HuH-7 (cell line): ENCODE measurements around the gene PRKCA.
"Not testable (repeated sequence)": the region's sequence is repeated elsewhere in the genome, so short reads cannot be mapped to it uniquely, and the experiment has no call there.

Experiments
- DNase-seq: peaks from one replicate; pipeline ENCODE4 v3.0.0; 2011; ENCODE audit warnings: low spot score

PRKCA gene

DNA sequence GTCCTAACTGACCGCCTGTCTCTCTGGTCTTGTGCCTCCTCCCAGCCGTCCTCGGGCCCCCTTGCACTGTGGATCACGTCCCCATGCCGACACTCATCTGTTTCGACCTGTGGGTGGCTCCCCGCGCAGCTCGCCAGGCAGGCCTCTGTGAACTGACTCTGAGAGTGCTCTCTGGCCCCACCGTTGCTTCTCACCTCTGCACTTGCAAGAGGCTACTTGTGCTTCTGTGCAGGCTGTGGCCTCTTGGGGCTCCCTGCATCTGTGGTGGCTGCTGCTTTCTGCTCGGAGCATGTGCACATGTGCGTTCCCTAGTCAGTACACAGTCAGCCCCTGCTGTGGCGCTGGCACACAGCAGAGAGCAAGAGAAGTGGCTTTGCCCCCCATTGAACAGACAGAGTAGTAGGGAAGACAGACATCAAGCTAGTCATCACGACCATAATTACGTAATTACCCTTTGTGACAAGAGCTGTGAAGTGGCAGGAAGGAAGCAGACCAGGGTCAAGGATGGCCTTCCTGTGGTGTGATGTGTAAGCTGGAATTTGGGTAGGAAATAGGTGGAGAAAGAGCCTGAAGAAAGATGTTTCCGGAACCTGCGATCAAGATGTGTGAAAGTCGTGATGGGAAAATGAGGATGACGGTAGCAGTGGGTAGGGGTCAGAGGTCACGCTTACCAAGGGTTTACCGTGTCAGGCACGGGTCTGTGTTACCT, 276.5 kb downstream of the PRKCA start:
- DNase-seq, result no peak

DNA sequence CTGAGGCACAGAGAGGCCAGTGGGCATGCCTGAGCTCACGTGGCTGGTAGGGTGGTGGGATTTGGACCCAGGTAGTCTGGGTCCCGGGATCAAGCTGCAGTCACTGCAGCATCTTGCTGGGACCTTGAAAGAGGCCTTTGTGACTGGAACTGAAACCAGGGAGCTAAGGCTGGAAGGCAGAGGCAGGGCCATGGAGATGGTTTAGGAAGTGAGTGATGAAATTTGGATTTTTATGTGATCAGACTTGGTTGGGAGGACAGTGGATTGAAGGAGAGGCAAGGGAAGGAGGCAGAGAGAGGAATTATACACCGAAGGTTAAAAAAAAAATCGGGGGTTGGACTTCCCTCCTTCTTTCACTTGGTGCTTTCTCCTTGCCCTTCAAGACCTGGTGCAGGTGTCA, 277.1 kb downstream of the PRKCA start:
- DNase-seq, result no peak

DNA sequence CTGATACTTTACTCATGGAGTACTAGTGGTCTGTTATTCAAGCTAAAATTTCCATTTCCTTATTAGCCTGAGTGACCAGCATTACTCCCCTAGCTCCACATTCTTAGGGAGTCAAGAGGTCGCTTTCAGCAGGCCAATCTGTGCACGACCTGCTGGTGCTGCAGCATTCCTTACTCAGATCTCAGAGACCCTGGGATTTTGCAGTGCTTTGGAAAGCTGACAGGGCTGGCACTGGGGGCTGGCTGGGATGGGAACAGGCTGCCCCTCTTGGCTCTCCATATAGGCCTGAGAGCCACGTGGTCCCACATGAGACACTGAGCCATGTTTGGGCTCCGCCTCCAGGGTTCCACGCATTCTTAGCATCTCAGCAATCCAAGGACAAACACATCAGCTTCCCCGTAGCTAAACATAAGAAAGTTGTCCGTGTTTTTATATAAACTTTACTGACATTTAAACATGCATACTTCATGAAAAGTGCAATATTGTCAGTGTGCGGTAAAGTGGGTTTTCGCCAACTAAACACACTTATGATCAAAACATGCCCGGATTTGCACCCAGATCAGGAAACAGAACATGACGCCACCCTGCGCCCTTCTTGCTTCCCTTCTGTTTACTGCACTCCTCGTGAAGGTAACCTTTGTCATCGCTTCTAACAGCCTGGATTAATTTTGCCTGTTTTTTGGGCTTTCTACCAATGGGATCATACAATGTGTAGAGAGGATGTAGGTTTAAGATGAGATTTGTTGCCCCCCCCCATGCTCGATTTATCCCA, 278.0 kb downstream of the PRKCA start:
- no peak for DNase-seq

DNA sequence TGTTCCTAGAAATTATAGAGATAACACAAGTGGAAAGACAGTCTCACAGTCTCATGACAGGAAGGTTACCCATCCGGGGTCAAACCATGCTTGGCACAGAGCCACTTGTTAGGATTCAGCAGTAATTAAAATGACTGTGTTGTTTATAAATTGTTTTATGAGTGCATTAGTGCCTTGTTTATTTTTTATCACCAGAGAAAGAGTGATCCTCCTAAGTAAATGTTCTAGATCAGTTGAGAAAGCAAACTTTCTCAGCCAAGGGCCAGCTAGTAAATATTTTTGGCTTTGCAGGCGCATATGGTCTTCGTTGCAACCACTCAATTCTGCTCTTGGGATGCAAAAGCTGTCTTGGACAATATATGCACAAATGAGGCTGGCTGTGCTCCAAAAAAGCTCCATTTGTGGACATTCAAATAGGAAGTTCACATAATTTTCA, 278.6 kb downstream of the PRKCA start:
- DNase-seq, result no peak

DNA sequence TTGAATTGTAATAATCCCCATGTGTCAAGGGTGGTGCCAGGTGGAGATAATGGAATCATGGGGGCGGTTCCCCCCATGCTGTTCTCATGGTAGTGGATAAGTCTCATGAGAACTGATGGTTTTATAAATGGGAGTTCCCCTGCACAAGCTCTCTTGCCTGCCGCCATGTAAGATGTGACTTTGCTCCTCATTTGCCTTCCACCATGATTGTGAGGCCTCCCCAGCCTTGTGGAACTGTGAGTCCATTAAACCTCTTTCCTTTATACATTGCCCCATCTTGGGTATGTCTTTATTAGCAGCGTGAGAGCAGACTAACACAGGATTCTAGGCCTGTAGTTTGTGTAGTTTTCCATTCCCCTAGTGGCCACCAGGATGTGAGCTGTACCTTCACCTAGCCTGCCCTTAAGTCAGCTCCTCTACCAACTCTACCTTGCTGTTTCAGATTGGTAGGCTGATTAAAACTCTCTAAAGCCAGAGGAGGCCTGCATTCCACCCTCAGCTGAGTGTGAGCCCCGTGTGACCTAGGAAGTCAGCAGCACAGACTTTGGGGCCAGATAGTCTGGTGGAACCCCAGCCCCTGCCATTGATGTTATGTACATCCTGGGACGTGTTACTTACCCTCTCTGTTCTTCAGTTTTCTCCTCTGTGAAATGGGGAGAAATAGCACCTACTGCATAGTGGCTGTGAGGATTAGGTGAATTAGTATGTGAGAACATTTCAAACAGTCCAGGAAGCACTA, 280.1 kb downstream of the PRKCA start:
- no peak for DNase-seq

DNA sequence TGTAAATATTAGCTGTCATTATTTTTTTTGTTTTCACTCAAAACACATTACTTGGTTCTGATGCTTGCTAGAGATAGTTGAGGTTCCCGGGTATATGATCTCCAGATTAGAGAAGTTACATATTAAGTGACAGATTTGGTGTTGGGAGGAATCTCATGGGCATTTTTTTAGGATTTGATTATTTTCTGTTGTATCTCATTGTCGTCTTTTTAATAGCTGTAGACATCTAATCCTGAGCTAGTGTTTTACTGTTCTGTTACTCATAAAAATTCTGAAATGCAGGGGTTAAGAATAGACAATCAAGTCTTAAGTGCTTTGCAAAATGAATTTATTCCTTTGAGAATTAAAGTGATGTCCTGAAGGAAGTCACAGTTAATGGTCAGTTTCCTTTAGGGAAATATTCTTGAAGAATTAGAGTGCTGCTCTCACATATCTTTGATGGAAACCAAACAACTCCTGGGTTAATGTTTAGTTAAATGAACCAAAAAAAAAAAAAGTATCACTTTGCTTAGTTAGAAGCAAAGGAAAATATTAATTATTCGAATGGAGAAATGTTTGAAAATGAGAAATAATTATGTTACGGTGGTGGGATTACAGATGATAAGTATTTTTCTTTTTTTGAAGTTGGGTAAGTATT, 280.8 kb downstream of the PRKCA start:
- no peak for DNase-seq

DNA sequence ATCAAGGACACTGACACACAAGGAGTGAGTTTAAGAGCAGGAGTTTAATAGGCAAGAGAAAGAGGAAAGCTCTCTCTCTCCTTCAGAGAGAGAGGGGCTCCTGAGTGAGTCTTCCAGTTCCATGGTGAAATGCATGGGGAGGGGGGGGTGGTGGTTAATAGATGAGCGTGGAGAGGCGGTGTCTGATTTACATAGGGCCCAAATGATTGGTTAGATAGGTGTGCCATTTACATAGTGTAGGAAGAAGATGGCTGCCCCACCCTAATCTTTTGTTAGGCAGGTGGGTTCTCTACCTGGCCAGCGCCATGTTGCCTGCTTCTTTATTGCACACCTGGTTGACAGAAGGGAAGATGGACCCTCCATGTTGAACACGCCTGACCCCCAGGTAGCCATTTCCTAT, 282.5 kb downstream of the PRKCA start:
- DNase-seq, result no peak

DNA sequence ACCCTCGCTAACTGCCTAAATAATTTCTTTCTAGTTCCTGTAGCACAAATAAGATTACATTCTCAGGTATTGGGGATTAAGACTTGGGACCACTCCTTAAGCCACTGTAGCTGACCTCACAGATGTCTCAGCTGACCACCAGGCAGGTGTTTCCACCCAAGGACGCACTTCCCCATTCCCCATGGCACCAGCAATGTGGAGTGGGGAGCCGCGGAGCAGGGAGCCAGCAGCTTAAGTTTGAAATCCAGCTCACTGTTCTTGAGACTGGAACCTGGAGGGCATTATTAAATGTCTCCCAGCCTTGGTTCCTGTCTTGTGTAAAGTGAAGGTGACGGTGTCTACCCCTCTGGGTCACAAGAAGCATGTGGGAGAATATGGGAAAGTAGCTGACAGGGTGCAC, 283.1 kb downstream of the PRKCA start:
- no peak for DNase-seq

DNA sequence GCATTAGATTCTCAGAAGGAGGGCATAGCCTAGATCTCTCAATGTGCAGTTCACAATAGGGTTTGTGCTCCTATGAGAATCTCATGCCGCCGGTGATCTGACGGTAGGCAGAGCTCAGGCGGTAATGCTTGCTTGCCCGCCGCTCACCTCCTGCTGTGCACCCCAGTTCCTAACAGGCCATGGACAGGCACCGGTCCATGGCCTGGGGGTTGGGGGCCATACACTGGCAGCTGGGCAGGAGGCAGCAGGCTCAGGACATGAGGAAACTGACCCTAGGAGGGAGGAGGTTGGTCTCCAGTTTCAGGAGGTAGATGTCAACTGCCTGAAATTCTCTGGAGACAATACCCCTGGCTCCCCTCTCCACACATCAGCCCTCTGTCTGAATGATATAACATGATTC, 287.5 kb downstream of the PRKCA start:
- DNase-seq, result no peak

DNA sequence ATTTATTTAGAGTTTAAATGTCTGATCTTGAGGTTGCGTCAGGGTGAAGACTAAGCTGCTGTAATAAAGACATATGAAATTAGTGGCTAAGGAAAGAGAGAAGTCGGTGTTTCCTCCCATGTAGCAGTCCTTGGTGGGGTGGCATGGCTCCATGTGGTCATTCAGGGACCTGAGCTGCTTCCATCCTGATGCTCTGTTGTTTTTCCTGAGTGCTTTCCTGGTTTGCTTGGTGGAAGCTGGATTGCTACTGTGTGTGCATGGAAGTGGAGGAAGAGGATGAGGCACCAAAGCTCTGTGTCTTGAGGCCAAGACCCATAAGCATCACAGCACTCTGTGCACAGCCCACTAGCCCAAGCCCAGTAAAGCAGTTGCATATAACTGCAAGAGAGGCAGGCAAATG, 290.7 kb downstream of the PRKCA start:
- DNase-seq, result no peak

DNA sequence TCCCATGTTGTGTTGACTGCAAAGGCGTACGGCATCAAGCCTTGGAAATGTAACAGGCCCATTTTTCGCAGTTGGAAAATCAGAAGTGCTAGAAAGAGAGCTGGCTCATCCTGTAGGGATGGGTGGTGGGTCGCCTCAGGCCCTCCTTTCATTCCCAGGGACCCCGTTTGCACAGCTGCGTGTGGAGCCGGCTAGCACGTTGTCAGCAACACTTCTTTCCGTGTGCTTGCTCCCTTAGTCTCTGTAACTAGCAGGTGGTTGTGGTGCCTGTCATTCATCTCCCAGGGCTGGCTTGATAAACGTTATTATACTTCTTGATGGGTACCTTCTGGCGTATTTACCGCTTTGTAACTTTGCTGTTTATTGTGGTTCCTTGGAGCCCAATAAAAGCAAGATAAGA, 293.5 kb downstream of the PRKCA start:
- DNase-seq, result no peak

DNA sequence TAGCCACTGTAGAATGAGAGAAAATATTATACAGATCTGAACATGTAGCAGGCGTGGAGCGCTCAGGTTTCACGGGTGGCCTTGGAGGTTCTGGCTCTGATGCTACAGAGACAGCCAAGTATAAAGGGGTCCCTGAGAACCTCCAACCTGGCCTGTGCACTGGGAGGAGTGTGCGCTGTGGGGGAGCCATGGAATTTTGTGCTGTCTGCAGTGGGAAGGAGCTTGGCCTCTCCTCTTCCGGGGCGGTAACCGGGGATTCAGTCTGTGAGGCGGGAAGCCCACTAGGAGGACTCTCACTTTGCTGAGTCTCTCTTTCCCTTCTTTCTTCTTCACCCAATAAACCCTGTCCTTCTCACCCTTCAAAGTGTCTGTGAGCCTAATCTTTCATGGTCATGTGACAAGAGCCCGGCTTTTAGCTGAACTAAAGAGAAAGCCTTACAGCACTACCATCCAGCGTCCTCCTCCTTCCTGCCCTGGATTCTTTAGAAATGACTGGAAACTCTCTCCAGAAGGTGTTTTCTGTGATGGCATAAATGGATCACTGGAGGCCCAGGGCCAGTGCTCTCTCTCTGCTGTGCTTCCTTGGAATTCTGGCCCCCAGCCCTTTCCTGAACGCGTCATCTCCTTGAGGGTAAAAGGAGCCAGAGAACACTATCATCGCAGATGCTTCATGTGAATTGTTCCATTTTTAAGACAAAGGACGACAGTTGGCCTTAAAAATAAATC, 300.4 kb downstream of the PRKCA start:
- no peak for DNase-seq

DNA sequence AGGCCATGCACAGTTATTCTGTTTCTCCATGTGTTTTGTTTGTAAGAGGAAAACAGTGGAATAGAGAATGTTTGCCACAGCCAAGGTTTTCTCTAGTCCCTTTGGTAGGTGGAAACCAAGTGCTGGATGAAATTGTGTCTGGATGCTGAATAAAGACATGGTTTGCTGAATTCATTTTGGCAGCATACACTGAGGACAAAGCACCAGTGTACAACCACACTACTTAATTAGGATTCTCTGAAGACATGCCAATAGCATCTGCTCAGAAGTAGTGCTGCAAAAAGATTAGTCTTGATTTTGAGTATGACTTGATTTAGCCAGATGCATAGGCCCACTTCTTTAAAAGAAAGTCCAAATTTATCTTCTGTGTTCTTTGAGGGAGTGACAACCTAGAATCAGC, 302.0 kb downstream of the PRKCA start:
- no peak for DNase-seq

DNA sequence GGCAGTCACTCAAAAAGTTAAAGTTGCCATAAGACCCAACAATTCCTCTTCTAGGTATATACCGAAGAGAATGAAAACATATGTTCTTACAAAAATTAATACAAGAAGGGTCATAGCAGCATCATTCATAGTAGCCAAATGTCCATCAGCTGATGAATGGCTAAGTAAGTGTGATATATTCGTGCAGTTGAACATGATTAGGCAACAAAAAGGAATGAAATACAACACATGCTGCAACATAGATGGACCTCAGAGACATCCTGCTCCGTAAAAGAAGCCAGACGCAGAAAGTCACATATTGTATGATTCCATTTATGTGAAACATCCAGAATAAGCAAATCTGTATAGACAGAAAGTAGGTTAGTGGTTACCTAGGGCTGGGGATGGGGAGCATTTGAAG, 303.1 kb downstream of the PRKCA start:
- DNase-seq, result no peak

DNA sequence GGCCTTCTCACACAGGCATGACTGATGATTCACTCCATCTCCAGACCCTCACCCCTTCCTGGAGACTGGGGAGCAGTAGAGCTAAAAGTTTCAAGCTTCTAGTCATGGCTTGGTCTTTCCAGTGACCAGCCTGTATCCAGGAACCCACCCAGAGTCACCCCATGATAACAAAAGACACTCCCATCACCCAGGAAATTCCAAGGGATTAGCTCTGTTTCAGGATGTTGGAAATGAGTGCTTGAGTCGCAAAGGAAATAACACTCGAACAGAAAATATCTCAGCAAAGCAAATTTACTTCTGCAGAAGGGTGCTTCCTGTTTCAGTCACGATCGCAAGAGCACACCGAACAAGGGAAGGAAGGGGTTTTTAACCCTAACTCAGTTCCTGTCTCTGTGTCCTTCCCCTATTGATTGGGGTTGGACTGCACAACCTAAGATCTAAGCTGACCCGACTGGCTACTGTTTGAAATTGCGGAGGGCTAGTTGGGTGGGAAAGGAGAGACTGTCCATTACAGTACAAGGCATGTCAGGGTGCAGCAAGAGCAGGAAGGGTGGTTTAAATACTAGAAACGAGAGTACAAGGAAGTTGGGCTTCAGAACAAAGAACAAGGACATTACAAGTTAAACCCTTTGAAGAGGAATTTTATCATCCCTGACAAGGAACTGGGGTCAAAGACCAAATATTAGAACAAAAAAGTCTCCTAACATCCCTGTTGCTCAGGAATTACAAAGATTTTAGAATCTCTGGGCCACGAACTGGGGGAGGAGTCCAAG, 308.1 kb downstream of the PRKCA start:
- no peak for DNase-seq

DNA sequence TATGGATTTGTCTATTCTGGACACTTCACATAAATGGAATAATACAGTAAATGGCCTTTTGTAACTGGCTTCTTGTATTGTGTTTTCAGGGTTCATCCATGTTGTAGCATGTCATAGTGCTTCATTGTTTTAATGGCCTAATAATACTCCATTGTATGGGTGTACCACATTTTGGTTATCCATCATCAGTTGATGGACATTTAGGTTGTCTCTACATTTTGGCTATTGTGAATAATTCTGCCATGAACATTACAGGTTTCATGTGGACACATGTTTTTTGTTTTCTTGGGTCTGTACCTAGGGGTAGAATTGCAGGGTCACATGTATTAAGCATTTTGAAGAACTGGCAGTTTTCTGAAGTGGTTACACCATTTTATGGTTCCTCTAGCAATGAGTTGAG, 309.0 kb downstream of the PRKCA start:
- DNase-seq, result no peak

DNA sequence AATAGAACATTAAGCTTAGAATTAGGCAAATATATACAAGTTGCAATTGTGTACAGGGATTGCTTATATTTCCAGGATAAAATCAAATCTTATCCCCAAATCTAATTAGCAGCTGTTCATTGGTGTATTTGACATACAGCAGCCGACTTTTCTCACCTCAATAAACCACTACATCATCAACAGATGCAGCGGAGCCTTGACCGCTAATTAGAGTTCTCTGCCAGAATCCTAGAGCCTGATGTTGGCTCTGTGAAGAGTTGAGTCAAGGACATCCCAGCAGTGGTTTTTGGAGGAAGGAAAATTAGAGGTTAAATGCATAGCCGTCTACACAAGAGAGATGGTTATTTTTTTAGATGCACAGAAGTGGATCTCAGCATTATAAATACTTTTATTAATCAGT, 310.6 kb downstream of the PRKCA start:
- DNase-seq, result no peak

DNA sequence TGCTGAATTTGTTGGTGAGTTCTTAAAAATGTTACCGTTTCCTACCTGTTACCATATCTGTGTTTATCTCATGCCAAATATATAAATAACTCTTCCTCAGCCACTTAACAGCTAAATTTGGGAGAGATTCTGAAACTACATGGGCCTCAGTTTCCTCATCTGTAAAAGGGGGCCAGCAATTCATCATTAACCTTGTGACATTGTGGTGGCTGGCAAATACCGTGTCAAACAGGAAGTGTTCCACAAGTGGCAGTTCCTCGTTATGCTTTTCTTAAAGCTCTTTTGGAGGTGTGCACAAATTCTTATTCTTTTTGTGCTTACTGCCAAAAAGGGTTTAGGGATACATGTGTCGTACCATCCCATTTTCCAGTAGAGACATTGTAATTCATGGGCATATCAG, 312.1 kb downstream of the PRKCA start:
- DNase-seq, result no peak

DNA sequence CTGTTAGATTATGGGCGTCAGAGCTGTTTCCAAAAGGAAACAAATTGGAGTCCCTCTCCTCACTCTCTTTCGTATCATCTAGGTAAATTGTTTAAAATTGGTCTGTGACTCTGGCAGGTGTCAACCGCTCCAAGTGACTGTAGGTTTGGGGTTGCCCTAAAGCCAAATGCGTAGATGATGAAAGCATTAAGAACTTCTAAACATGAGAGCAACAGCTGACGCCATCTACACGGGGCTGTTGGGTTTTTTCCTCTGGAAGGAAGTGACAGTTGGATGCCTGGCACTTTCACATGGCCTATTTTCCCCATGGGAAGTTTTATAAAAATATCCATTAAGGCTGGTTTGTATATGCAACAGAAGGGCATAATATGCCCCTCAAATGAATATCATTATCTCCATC, 316.8 kb downstream of the PRKCA start:
- DNase-seq, result no peak

DNA sequence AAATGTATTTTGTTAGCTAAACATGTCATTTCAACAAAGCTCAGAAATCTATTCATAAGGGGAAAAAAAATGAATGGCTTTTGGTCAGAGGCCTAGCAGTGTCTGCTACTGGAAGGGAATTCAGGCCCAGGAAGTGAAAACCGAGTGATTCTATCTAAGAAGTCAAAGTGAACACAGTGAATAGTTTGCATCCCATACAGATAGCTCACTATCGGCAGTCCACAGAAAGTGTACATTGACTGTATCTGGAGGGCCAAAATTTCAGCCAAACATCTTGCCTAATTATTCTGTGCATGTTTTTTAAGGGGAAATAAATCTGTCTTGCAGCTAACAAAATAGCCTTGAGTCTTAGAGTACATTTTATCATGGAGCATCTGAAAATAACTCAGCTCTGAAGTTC, 318.1 kb downstream of the PRKCA start:
- no peak for DNase-seq

DNA sequence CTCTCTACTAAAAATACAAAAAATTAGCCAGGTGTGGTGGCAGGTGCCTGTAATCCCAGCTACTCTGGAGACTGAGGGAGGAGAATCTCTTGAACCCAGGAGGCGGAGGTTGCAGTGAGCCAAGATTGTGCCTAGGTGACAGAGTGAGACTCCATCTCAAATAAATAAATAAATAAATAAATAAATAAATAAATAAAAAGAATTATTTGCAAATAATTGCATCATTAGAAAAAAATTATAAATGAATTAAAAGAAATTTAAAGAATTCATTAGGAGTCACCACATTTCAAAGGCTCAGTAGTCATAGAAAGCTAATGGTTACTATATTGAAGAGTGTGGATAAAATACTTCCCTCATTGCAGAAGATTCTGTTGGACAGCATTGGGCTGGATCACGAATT, 322.2 kb downstream of the PRKCA start:
- not testable (repeated sequence) for DNase-seq
